HEK293 (cell line): ENCODE data around the gene LGALS16.
A peak's percentile ranks its signal among the peaks of the same experiment; 100 is the strongest.

Source experiments
- CTCF ChIA-PET: fragments of 350-600 bp; formaldehyde crosslinking; extraction: SDS; loops from one replicate; lab custom pipeline; 2021; ENCODE audit warnings: antibody characterized with exemption; lab: Yijun Ruan, JAX
- POLR2A ChIA-PET: fragments of 300-600 bp; formaldehyde crosslinking; extraction: SDS; loops from one replicate; lab custom pipeline; 2020; ENCODE audit warnings: antibody characterized with exemption, inconsistent platforms; lab: Yijun Ruan, JAX
- H3K27ac ChIP-seq: fragments of 200-500 bp; sonication (Bioruptor generic); 2 replicates; pipeline ENCODE4 v1.5.1; 2014; ENCODE audit warnings: low read depth, low read length, control low read depth, inconsistent platforms; ENCODE audit errors: extremely low read depth
- H3K36me3 ChIP-seq, 2 experiments: fragments of 200-500 bp in 1 of 2; sonication (Bioruptor generic) in 1 of 2; 1 replicate in 1 of 2; 2 replicates in 1 of 2; pipeline ENCODE4 v1.5.1; 2014 to 2017; ENCODE audit warnings: inconsistent platforms in 2 of 2, low read length in 2 of 2; ENCODE audit not compliant: control insufficient read depth in 2 of 2, insufficient read depth in 1 of 2
- H3K4me1 ChIP-seq: fragments of 200-500 bp; sonication (Bioruptor generic); 2 replicates; pipeline ENCODE4 v1.5.1; 2014; ENCODE audit warnings: mild to moderate bottlenecking, low read length, inconsistent platforms; ENCODE audit not compliant: control insufficient read depth, insufficient read depth
- H3K4me3 ChIP-seq: 2 replicates; pipeline ENCODE4 v1.5.1; 2011; ENCODE audit warnings: low read depth, mild to moderate bottlenecking, control low read depth, low read length, moderate library complexity
- H3K9me3 ChIP-seq: fragments of 200-500 bp; sonication (Bioruptor generic); 2 replicates; pipeline ENCODE4 v1.5.1; 2014; ENCODE audit warnings: low read depth, low read length, inconsistent platforms; ENCODE audit not compliant: control insufficient read depth, insufficient read depth
- BCL11A ChIP-seq: fragments of 450-650 bp; formaldehyde crosslinking; IDR thresholded peaks from 2 replicates; pipeline ENCODE4 v1.5.1; 2016; ENCODE audit warnings: low read depth, missing biosample characterization, missing genetic modification characterization
- BCL11B ChIP-seq: fragments of 450-650 bp; formaldehyde crosslinking; IDR thresholded peaks from 2 replicates; pipeline ENCODE4 v1.5.1; 2016; ENCODE audit warnings: low read depth, missing biosample characterization, missing genetic modification characterization
- RBAK ChIP-seq: fragments of 450-650 bp; formaldehyde crosslinking; IDR thresholded peaks from 2 replicates; pipeline ENCODE4 v1.5.1; 2016; ENCODE audit warnings: missing biosample characterization, missing genetic modification characterization
- REPIN1 ChIP-seq: fragments of 450-650 bp; formaldehyde crosslinking; IDR thresholded peaks from 2 replicates; pipeline ENCODE4 v1.5.1; 2017; ENCODE audit warnings: missing biosample characterization, missing genetic modification characterization, low read depth
- TCF7L2 ChIP-seq: IDR thresholded peaks from 2 replicates; pipeline ENCODE4 v1.6.1; 2011; ENCODE audit warnings: low read depth, mild to moderate bottlenecking, inconsistent platforms, low read length, moderate library complexity, borderline replicate concordance
- ZBTB10 ChIP-seq: fragments of 450-650 bp; formaldehyde crosslinking; IDR thresholded peaks from 2 replicates; pipeline ENCODE4 v1.5.1; 2016; ENCODE audit warnings: missing biosample characterization, missing genetic modification characterization
- ZBTB11 ChIP-seq: fragments of 450-650 bp; formaldehyde crosslinking; conservative IDR thresholded peaks from 2 replicates; pipeline ENCODE4 v1.5.1; 2016; ENCODE audit warnings: low read depth, missing biosample characterization, missing genetic modification characterization
- ZBTB26 ChIP-seq: fragments of 450-650 bp; formaldehyde crosslinking; optimal IDR thresholded peaks from 2 replicates; pipeline ENCODE3; 2016; ENCODE audit warnings: missing biosample characterization, mild to moderate bottlenecking, missing genetic modification characterization
- ZBTB48 ChIP-seq: fragments of 450-650 bp; formaldehyde crosslinking; IDR thresholded peaks from 2 replicates; pipeline ENCODE4 v1.5.1; 2016; ENCODE audit warnings: missing biosample characterization, missing genetic modification characterization
- ZNF112 ChIP-seq: fragments of 450-650 bp; formaldehyde crosslinking; IDR thresholded peaks from 2 replicates; pipeline ENCODE4 v1.5.0; 2017; ENCODE audit warnings: missing biosample characterization, missing genetic modification characterization
- ZNF121 ChIP-seq: fragments of 450-650 bp; formaldehyde crosslinking; IDR thresholded peaks from 2 replicates; pipeline ENCODE4 v1.5.1; 2016; ENCODE audit warnings: missing biosample characterization, missing genetic modification characterization
- ZNF157 ChIP-seq: fragments of 450-650 bp; formaldehyde crosslinking; IDR thresholded peaks from 2 replicates; pipeline ENCODE4 v1.5.1; 2016; ENCODE audit warnings: missing biosample characterization, missing genetic modification characterization
- ZNF169 ChIP-seq: fragments of 450-650 bp; formaldehyde crosslinking; IDR thresholded peaks from 2 replicates; pipeline ENCODE4 v1.5.1; 2016; ENCODE audit warnings: missing biosample characterization, missing genetic modification characterization
- ZNF19 ChIP-seq: fragments of 450-650 bp; formaldehyde crosslinking; IDR thresholded peaks from 2 replicates; pipeline ENCODE4; 2016; ENCODE audit warnings: missing biosample characterization, missing genetic modification characterization, low read depth
- ZNF274 ChIP-seq, 2 experiments: fragments of 200-500 bp in 1 of 2; fragments of 450-650 bp in 1 of 2; sonication (Bioruptor generic) in 1 of 2; formaldehyde crosslinking in 1 of 2; IDR thresholded peaks; 2 replicates each; pipeline versions ENCODE4 v1.5.1 to v1.6.1; 2014 to 2016; ENCODE audit warnings: borderline replicate concordance in 1 of 2, inconsistent platforms in 1 of 2, low read length in 1 of 2, missing biosample characterization in 1 of 2, missing genetic modification characterization in 1 of 2
- ZNF391 ChIP-seq: fragments of 450-650 bp; formaldehyde crosslinking; IDR thresholded peaks from 2 replicates; pipeline ENCODE4 v1.5.1; 2016; ENCODE audit warnings: low read depth, missing biosample characterization, missing genetic modification characterization, borderline replicate concordance
- ZNF596 ChIP-seq: fragments of 450-650 bp; IDR thresholded peaks from 2 replicates; pipeline ENCODE4 v1.5.0; 2018; ENCODE audit warnings: missing biosample characterization, mild to moderate bottlenecking, missing genetic modification characterization, moderate library complexity

Gene LGALS16

GRCh38 chr19:39680593-39680992, 24.9 kb downstream of the LGALS16 start:
- ChIA-PET POLR2A (no interaction called here), CTCF (no interaction called here)
- peaks cover 5% of the 10 kb centered on the region; the same call in 1 of the 2 replicates for H3K4me1 ChIP-seq
- H3K27ac ChIP-seq, result no peak overlapping the region
- 0 out of 2 replicates have a peak, but pooled peaks have one; percentile 64 for TF ChIP-seq ZNF121 (tag by site-specific recombination)
- TF ChIP-seq ZNF391 (tag by site-specific recombination), result no peak
- 0 out of 2 replicates have a peak, but pooled peaks cover 2% of the 10 kb centered on the region for H3K9me3 ChIP-seq
- no peak overlapping the region for H3K4me3 ChIP-seq
- no peaks in the 10 kb centered on the region for H3K36me3 ChIP-seq

GRCh38 chr19:39681416-39681815, 25.7 kb downstream of the LGALS16 start:
- no peaks in the 10 kb centered on the region for H3K36me3 ChIP-seq
- ChIA-PET POLR2A (no interaction called here), CTCF (interaction anchor here (0.6 to 2.4 kb wide), 6 partner anchors 9 to 208 kb away, joined by 3 to 16 read pairs (median 4); no protein-coding TSS in a partner anchor)
- TF ChIP-seq ZBTB48 (tag by site-specific recombination) (no peak), ZNF596 (tag by site-specific recombination) (no peak), RBAK (tag by site-specific recombination) (no peak), BCL11B (no peak), ZBTB11 (tag by site-specific recombination) (no peak), REPIN1 (tag by site-specific recombination) (no peak), ZNF274 (IDR thresholded peaks at IDR 0.05; ENCODE audit: low read length) (no peak), ZNF274 (tag by site-specific recombination; IDR thresholded peaks at IDR 0.05; ENCODE audit: borderline replicate concordance) (no peak), BCL11A (tag by site-specific recombination) (no peak), ZBTB10 (no peak), ZBTB26 (tag by site-specific recombination) (no peak), ZNF169 (no peak), ZNF19 (tag by site-specific recombination) (no peak), ZNF112 (tag by site-specific recombination) (no peak), TCF7L2 (no peak), ZNF157 (tag by site-specific recombination) (no peak)
- peaks cover 5% of the 10 kb centered on the region; the same call in 1 of the 2 replicates for H3K4me1 ChIP-seq
- 0 out of 2 replicates have a peak, but pooled peaks cover 2% of the 10 kb centered on the region for H3K9me3 ChIP-seq
- no peak overlapping the region for H3K4me3 ChIP-seq
- H3K27ac ChIP-seq, result no peak overlapping the region
